OCI-LY7 (cell line): ENCODE data around the gene GALNT17.

Source experiments
- EZH2phosphoT487 ChIP-seq: fragments of 200-600 bp; sonication (generic); IDR thresholded peaks from 2 replicates; pipeline ENCODE4 v1.6.1; 2018; ENCODE audit warnings: low read depth, borderline replicate concordance, mild to moderate bottlenecking, mixed run types, antibody characterized with exemption, low read length, moderate library complexity, mixed read lengths
- TF ChIP-seq, protein P1 (sequence below): fragments of 200-600 bp; sonication (generic); conservative IDR thresholded peaks from 2 replicates; pipeline ENCODE4 v1.5.1; 2014; ENCODE audit warnings: mild to moderate bottlenecking, antibody characterized with exemption, low read length, moderate library complexity, mixed read lengths

DNA sequence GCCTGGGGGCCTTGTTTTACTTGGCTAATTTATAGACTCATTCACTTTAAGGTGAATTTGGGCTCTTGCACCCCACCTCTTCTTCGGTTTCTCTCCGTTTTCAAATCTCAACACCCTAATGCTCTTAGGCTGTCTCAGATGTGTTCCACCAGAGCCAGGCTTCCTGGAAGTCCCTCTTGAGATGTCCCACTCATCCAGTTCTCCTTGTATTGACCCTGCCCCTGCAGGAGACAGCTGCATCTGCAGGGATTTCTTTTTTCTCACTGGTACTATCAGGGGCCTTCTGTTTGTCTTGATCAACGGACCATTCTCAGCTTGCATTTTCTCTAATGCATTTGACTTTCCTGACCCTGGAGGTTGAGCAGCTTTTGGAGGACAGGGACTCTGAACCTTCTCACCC is 279.5 kb downstream of the GALNT17 start:
- TF ChIP-seq, protein P1, sequence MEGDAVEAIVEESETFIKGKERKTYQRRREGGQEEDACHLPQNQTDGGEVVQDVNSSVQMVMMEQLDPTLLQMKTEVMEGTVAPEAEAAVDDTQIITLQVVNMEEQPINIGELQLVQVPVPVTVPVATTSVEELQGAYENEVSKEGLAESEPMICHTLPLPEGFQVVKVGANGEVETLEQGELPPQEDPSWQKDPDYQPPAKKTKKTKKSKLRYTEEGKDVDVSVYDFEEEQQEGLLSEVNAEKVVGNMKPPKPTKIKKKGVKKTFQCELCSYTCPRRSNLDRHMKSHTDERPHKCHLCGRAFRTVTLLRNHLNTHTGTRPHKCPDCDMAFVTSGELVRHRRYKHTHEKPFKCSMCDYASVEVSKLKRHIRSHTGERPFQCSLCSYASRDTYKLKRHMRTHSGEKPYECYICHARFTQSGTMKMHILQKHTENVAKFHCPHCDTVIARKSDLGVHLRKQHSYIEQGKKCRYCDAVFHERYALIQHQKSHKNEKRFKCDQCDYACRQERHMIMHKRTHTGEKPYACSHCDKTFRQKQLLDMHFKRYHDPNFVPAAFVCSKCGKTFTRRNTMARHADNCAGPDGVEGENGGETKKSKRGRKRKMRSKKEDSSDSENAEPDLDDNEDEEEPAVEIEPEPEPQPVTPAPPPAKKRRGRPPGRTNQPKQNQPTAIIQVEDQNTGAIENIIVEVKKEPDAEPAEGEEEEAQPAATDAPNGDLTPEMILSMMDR, result no peak
- TF ChIP-seq EZH2phosphoT487, result no peak
